ENCODE data around the gene FOXS1.

- no peak for TF ChIP-seq CTCF (IDR thresholded peaks at IDR 0.05; ENCODE audit: borderline replicate concordance, extremely low read depth, low read length, poor library complexity, severe bottlenecking)
- no peak for TF ChIP-seq EZH2 (IDR thresholded peaks at IDR 0.05; ENCODE audit: borderline replicate concordance, low read depth, low read length, severe bottlenecking)
These were observed 3.5 kb downstream of the FOXS1 start for GRCh38 chr20:31841928-31842327.
